ENCODE measurements around the gene AXDND1.
"Not testable (repeated sequence)": the region's sequence is repeated elsewhere in the genome, so short reads cannot be mapped to it uniquely, and the experiment has no call there.

AXDND1 gene

GRCh38 chr1:179365342-179366092 is at the start of gene AXDND1:
TSS of gene AXDND1 (plus strand) at chr1:179365971. CDS start at chr1:179366510, 539 bp downstream.
- DNase-seq = peak; percentile 89 to 91

- no peak for DNase-seq
Observed at GRCh38 chr1:179318491-179318890, 47.3 kb upstream of the AXDND1 start.

- no peak for DNase-seq
Observed at GRCh38 chr1:179321533-179322216, 44.1 kb upstream of the AXDND1 start.

GRCh38 chr1:179322557-179322956 is 43.2 kb upstream of the AXDND1 start:
- no peak for DNase-seq

- no peak for DNase-seq
Observed at GRCh38 chr1:179323436-179323835, 42.3 kb upstream of the AXDND1 start.

GRCh38 chr1:179325836-179326235 is 39.9 kb upstream of the AXDND1 start:
- no peak for DNase-seq

- no peak for DNase-seq
Observed at GRCh38 chr1:179326746-179327145, 39.0 kb upstream of the AXDND1 start.

GRCh38 chr1:179327196-179327595 is 38.6 kb upstream of the AXDND1 start:
- no peak for DNase-seq

- no peak for DNase-seq
Observed at GRCh38 chr1:179327679-179328078, 38.1 kb upstream of the AXDND1 start.

GRCh38 chr1:179329862-179330261 is 35.9 kb upstream of the AXDND1 start:
- DNase-seq = no peak

- DNase-seq = no peak
Observed at GRCh38 chr1:179334440-179334839, 31.3 kb upstream of the AXDND1 start.

GRCh38 chr1:179337288-179337687 is 28.5 kb upstream of the AXDND1 start:
- no peak for DNase-seq

- no peak for DNase-seq
Observed at GRCh38 chr1:179337942-179338560, 27.7 kb upstream of the AXDND1 start.

- no peak for DNase-seq
Observed at GRCh38 chr1:179340918-179341317, 24.9 kb upstream of the AXDND1 start.

GRCh38 chr1:179341943-179342547 is 23.7 kb upstream of the AXDND1 start:
- DNase-seq = no peak

- no peak for DNase-seq
Observed at GRCh38 chr1:179342740-179343404, 22.9 kb upstream of the AXDND1 start.

- no peak for DNase-seq
Observed at GRCh38 chr1:179351281-179351680, 14.5 kb upstream of the AXDND1 start.

GRCh38 chr1:179352236-179352635 is 13.5 kb upstream of the AXDND1 start:
- no peak for DNase-seq

GRCh38 chr1:179353546-179353945 is 12.2 kb upstream of the AXDND1 start:
- DNase-seq = no peak

GRCh38 chr1:179361631-179362030 is 4.1 kb upstream of the AXDND1 start:
- not testable (repeated sequence) for DNase-seq

- DNase-seq = no peak
Observed at GRCh38 chr1:179366093-179366800, 476 bp downstream of the AXDND1 start.

- no peak for DNase-seq
Observed at GRCh38 chr1:179369751-179370341, 4.1 kb downstream of the AXDND1 start.

All from activated T-cell treated with anti-CD3 and anti-CD28 coated beads, Interleukin-2, amount 50 U/mL, for 48 hours (primary cell).